ENCODE data around the gene MGMT.

The MGMT gene

DNA sequence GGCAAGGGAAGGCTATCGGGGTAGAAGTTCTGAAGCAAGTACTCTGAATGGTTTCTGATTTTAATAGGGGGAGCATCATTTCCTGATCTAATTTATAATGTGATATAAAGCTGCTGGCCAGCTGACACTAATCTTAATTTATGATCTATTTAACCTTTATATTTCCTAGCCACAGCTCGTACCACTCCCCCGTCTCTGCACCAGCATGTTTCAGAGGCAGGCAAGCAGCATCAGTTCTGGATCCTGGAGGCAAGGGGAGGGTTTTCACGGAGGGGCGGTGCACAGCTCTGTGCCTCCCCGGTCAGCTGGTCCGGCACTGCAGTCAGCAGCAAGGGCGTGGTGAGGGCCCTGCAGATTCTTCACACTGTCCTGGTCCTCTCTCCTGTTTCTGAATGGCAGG lies 30.0 kb downstream of the MGMT start:
- no peak for DNase-seq

DNA sequence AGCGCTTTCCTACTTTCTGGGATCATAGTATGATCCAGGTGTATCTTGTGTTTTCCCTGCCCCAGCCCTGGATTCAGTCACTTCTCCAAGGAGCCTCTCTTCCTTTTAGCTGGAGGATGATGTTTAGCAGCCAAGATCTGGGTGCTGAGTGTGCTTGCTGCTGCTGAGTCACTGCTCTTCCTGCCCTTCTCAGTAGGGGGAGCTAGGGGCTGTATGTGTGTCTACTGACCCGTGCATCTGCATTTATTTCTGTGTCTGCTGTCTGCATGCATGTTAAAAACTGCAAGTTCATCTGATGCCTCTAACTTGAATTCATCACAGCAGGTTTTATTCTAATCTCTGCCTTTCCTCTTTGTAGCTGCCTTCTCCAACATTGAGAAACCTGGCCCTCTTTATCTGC lies 31.6 kb downstream of the MGMT start:
- no peak for DNase-seq

GRCh38 chr10:129500617-129501339 lies 33.7 kb downstream of the MGMT start:
- DNase-seq, result no peak

DNA sequence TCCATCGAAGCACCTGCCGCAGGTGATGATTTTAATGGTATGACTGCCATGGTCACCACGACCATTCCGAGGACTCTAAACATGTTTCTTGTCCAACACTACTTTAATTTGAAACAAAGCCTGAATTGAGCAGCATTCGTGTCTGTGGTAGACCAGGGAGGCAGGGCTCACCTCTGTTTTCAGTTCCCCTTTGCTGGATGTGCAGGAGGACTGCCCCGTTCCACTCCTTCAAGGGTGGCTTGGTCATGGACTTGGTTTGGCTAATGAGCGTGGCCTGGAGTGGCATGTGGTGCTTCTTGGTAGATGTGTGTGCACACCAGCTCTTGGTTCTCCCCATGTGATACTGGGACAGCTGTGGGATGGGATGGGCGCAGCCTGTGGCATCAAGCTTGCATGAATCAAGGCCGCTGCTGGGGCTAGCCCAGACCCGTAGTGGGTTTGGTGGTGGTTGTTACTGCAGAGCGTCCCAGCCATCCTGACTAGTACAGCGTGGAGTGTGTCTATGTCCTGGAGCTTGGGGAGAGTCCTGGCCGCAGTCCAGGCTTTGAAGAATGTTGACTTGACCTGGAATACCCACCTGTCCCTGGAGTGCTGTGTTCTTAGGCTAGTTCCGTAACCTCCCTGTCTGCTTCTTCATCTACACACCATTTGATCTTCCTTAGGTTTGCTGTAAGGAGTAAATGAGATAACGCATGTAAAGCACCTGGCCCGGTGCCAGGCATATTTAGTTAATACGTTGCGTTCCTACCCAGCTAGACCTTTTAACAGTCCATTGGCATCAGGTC lies 34.8 kb downstream of the MGMT start:
- DNase-seq, result no peak

GRCh38 chr10:129502448-129502847 lies 35.4 kb downstream of the MGMT start:
- no peak for DNase-seq

- no peak for DNase-seq
Observed at GRCh38 chr10:129505500-129506075, 38.5 kb downstream of the MGMT start.

GRCh38 chr10:129506101-129506797 lies 39.2 kb downstream of the MGMT start:
- DNase-seq, result no peak

- no peak for DNase-seq
Observed at GRCh38 chr10:129507216-129507889, 40.3 kb downstream of the MGMT start.

- DNase-seq, result no peak
Observed at GRCh38 chr10:129509155-129509554, 42.1 kb downstream of the MGMT start.

GRCh38 chr10:129509835-129510234 lies 42.8 kb downstream of the MGMT start:
- DNase-seq, result no peak

GRCh38 chr10:129511086-129511485 lies 44.0 kb downstream of the MGMT start:
- no peak for DNase-seq

DNA sequence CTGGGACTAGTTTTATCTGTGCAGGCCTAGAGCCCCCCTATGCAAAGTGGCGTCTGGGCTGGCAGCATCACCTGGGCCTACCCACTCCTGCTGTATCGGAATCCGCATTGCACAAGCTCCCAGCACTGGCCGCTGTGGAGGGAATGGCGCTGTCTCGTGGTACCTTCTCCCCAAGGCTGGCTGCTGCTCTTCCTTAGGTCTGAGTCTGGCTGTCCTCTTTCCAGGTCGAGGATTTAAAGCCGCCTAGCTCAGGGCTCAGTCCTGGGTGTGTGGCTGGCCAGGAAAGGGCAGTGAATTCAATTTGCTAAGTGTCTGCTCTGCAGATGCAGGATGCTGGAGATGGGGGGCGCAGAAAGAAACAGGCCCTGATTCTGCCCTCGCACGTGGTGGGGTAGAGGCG lies 44.7 kb downstream of the MGMT start:
- no peak for DNase-seq

GRCh38 chr10:129513312-129513711 lies 46.3 kb downstream of the MGMT start:
- no peak for DNase-seq

DNA sequence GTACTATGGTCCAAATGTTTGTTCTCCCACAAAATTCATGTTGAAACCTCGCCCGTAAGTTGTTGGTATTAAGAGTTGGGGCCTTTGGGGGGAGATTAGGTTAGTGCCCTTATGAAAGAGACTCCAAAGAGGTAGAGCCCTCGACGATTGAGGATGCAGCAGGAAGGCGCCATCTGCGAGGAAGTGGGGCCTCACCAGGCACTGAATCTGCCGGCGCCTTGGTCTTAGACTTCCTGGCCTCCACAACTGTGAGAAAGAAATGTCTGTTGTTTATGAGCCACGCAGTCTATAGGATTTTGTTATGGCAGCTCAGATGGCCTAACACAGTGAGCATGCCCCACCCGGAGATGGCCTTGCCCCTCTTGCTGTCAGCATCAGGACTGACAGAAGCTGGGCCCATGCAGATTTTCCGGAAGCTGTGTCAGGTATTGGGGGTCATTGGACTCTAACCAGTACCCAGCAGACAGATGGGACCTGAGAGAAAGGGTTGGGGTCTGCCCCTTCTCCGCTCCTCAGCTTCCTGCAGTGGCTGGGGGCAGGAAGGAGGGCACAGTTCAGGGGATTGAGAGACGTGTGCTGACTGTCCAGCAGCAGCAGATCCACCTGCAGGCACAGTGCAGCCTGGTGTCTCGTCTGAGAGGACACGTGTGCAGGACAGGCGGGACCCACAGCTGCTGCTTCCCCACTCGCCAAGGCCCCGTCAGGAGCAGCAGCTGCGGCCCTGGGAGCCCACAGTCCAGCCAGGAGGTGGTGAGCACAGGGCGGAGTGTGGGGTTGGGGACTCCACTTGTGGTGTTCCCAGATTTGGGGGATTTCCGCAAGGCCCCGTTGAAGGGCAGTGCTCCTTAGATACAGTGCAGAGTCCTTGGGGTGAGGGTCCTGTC lies 47.8 kb downstream of the MGMT start:
- DNase-seq, result no peak

DNA sequence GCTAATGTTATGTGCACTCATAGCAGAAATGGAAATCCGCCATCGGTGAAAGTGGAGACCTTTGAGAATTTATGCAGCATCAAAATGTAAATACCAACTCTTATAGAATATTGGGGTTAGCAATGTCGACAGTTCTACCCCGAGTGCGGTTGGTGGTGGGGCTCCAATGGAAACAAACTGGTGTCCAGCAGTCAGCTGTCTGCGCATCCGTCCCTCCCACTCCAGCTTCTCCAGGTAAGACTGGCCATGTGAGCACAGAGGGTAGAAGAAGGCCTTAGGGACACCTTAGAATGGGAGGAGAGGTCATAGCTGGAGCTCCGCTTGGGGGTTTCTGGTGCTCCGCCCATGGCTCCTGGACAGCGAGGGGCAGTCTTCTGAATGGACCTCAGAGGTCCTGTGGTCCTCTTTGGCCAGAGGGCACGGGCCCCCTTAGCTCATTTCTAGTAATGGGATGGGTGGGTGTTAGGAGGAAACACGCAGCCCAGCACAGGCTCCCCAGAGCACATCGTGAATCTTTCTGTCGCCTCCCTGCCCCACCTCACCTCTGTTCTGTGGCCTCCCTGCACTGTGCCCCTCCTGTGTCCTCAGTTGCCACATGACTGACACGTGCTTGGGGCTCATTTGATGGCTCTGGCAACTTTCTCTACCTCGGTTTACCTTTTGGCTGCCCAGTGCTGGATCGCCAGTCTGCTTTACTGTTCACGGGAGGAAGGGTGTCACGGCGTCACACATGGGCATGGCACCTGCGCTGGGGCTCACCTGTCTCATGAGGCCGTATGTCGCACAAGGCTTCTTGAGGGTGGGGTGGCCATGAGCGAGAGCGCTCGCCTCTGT lies 50.0 kb downstream of the MGMT start:
- no peak for DNase-seq

DNA sequence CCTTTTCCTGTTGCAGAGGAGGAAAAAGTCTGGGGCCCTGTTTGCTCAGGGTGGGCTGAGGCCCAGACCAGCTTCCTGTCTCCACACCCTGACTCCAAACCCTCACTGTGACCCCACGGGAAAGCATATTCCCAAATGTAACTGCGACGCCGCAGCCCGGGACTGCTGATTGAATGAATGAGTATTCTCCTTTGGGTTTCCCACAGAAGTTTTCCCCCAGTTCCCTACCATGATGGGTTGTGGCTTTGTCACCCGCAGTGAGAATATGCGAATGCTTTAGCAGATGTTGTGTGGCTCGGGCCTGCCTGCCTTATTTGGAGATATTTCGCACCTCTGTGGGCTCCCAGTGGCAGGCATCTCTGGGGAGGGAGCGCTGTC lies 50.6 kb downstream of the MGMT start:
- DNase-seq, result no peak

GRCh38 chr10:129518793-129519192 lies 51.8 kb downstream of the MGMT start:
- DNase-seq, result no peak

- no peak for DNase-seq
Observed at GRCh38 chr10:129520440-129521080, 53.5 kb downstream of the MGMT start.

DNA sequence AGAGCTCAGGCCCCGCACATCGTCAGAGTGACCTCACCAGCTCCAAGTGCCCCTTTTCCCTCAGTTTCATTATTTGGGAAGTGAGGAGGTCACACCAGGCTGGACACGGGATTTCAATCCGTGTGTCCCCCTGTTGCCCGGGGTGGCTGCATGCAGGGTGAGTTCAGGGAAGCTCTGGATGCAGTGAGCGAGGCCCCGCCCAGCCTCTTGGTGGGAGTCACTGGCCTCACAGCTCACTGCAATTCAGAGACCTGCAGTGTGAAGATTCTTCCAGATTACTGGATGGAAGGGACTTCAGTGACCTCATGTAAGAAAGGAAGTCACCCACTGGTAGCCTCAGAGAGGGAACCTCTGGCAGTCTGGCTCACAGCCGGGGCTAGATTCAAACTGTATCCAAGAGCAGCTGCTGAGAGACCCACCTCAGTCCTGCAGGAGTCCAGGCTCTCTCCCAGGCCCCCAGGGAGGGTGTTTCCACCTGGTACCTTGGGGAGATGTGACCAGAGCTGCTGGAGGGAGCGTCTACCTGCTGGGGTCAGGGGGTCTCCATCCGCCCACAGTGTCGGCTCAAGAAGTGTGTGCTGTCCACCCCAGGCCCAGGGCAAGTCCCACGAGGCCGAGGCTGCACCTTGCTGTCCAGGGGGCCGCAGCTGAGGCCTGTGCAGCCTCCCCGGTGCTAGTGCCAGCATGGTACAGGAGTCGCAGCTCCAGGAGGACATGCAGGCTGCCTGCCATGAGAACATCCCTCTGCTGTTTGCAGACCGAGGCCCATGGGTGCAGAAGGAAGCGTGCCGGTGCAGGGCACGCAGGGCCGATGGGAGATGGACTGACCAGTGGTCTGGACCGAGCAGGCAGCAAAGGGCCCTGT lies 54.4 kb downstream of the MGMT start:
- no peak for DNase-seq

Data from stimulated activated CD4-positive, alpha-beta T cell treated with anti-CD3 and anti-CD28 coated beads, Interleukin-2, amount 100 ng/mL, for 24 hours (primary cell).